HepG2 (cell line): ENCODE measurements around the gene SEC62. TPM values are rescaled to one million over a fixed set of nuclear protein-coding genes. Genes with fewer than 3 reads are reported as not detected.
A peak's percentile ranks its signal among the peaks of the same experiment; 100 is the strongest.

Experiments
- ARID5B ChIP-seq: IDR thresholded peaks from 2 replicates; pipeline ENCODE4 v1.4.0; 2020; ENCODE audit warnings: mild to moderate bottlenecking, missing genetic modification reagents
- CENPX ChIP-seq: sonication (generic); formaldehyde crosslinking; IDR thresholded peaks from 2 replicates; pipeline ENCODE4 v1.9.0; 2021; ENCODE audit warnings: mild to moderate bottlenecking, missing genetic modification reagents, moderate library complexity
- DPF2 ChIP-seq: sonication (generic); formaldehyde crosslinking; IDR thresholded peaks from 2 replicates; pipeline ENCODE4 v1.4.0; 2020; ENCODE audit warnings: mild to moderate bottlenecking, low read depth, missing genetic modification reagents, borderline replicate concordance
- FOXC1 ChIP-seq: sonication (generic); formaldehyde crosslinking; IDR thresholded peaks from 2 replicates; pipeline ENCODE4 v1.8.0; 2022; ENCODE audit warnings: mild to moderate bottlenecking, missing genetic modification reagents, borderline replicate concordance
- HMG20A ChIP-seq: IDR thresholded peaks from 2 replicates; pipeline ENCODE4 v1.6.1; 2016; ENCODE audit warnings: borderline replicate concordance
- HNF4A ChIP-seq: sonication (generic); formaldehyde crosslinking; IDR thresholded peaks from 2 replicates; pipeline ENCODE4 v1.4.0; 2020; ENCODE audit warnings: missing genetic modification reagents
- JUNB ChIP-seq: sonication (generic); formaldehyde crosslinking; IDR thresholded peaks from 2 replicates; pipeline ENCODE4 v1.8.0; 2022; ENCODE audit warnings: missing genetic modification reagents, mild to moderate bottlenecking, borderline replicate concordance
- MEIS2 ChIP-seq: sonication (generic); formaldehyde crosslinking; IDR thresholded peaks from 2 replicates; pipeline ENCODE4 v1.9.0; 2021; ENCODE audit warnings: mild to moderate bottlenecking, missing genetic modification reagents
- MTF1 ChIP-seq: sonication (generic); formaldehyde crosslinking; IDR thresholded peaks from 2 replicates; pipeline ENCODE4 v1.5.0; 2020; ENCODE audit warnings: missing genetic modification reagents
- TARDBP ChIP-seq: sonication (generic); formaldehyde crosslinking; IDR thresholded peaks from 2 replicates; pipeline ENCODE4 v1.8.0; 2022; ENCODE audit warnings: mild to moderate bottlenecking, missing genetic modification reagents
- ZNF20 ChIP-seq: sonication (generic); formaldehyde crosslinking; IDR thresholded peaks from 2 replicates; pipeline ENCODE4 v1.4.0; 2020; ENCODE audit warnings: mild to moderate bottlenecking, moderate library complexity, missing genetic modification reagents
- ZNF207 ChIP-seq: fragments of 450-650 bp; IDR thresholded peaks from 2 replicates; pipeline ENCODE4 v1.6.1; 2016; ENCODE audit warnings: antibody characterized with exemption, borderline replicate concordance
- ZNF333 ChIP-seq: sonication (generic); formaldehyde crosslinking; IDR thresholded peaks from 2 replicates; pipeline ENCODE4 v1.4.0; 2020; ENCODE audit warnings: mild to moderate bottlenecking, missing genetic modification reagents, borderline replicate concordance
- ZNF616 ChIP-seq: sonication (generic); formaldehyde crosslinking; IDR thresholded peaks from 2 replicates; pipeline ENCODE4 v1.5.0; 2020; ENCODE audit warnings: low read depth, mild to moderate bottlenecking, missing genetic modification reagents
- ZNF644 ChIP-seq: IDR thresholded peaks from 2 replicates; pipeline ENCODE4 v1.6.1; 2016; ENCODE audit warnings: low read depth
- ZNF713 ChIP-seq: sonication (generic); formaldehyde crosslinking; IDR thresholded peaks from 2 replicates; pipeline ENCODE4 v1.4.0; 2020; ENCODE audit warnings: mild to moderate bottlenecking, missing genetic modification reagents
- polyA plus RNA-seq, 8 experiments: library from polyadenylated mRNA; depleted of rRNA in 3 of 8; stranded (reverse) in 7 of 8; unstranded in 1 of 8; fragments of >200 nt; fragmentation: Illumina TruSeq in 4 of 8; extraction: Trizol in 4 of 8; gene quantifications; 2 replicates each; pipeline versions ENCODE4 v1.2.1 to v1.2.3, GENCODE V29; 2011 to 2016; ENCODE audit warnings: low read depth in 4 of 8, missing spikeins in 1 of 8, mixed read lengths in 1 of 8; ENCODE audit not compliant: insufficient read depth in 1 of 8
- total RNA-seq, 5 experiments: library from RNA; depleted of rRNA; stranded (reverse); fragments of >200 nt; fragmentation: Illumina TruSeq; extraction: Trizol; gene quantifications; 2 replicates each; pipeline ENCODE4 v1.2.3, GENCODE V29; 2016; ENCODE audit warnings: low read depth in 1 of 5
- TF ChIP-seq, protein P1 (sequence below): sonication (generic); formaldehyde crosslinking; conservative IDR thresholded peaks from 2 replicates; pipeline ENCODE4 v1.4.0; 2020; ENCODE audit warnings: missing genetic modification reagents
- TF ChIP-seq, protein P2 (sequence below): sonication (generic); formaldehyde crosslinking; IDR thresholded peaks from 2 replicates; pipeline ENCODE4 v1.4.0; 2020; ENCODE audit warnings: mild to moderate bottlenecking, missing genetic modification reagents
- TF ChIP-seq, protein P3 (sequence below): sonication (generic); formaldehyde crosslinking; IDR thresholded peaks from 2 replicates; pipeline ENCODE4 v1.5.0; 2020; ENCODE audit warnings: mild to moderate bottlenecking, missing genetic modification reagents, moderate library complexity

Gene SEC62
- total and polyA plus RNA-seq, 2 of the 13 experiments (the other 11 are each of a cell fraction or from before 2014, with no cell fraction given) = 54.0 to 68.7 TPM

- no peak for TF ChIP-seq ZNF713 (CRISPR knock-in tag)
- peak; percentile 85 for TF ChIP-seq HNF4A (CRISPR knock-in tag)
- peak; percentile 50; the same call in 1 of the 2 replicates for TF ChIP-seq ARID5B
- TF ChIP-seq CENPX (CRISPR knock-in tag) = no peak
- TF ChIP-seq, protein P1, sequence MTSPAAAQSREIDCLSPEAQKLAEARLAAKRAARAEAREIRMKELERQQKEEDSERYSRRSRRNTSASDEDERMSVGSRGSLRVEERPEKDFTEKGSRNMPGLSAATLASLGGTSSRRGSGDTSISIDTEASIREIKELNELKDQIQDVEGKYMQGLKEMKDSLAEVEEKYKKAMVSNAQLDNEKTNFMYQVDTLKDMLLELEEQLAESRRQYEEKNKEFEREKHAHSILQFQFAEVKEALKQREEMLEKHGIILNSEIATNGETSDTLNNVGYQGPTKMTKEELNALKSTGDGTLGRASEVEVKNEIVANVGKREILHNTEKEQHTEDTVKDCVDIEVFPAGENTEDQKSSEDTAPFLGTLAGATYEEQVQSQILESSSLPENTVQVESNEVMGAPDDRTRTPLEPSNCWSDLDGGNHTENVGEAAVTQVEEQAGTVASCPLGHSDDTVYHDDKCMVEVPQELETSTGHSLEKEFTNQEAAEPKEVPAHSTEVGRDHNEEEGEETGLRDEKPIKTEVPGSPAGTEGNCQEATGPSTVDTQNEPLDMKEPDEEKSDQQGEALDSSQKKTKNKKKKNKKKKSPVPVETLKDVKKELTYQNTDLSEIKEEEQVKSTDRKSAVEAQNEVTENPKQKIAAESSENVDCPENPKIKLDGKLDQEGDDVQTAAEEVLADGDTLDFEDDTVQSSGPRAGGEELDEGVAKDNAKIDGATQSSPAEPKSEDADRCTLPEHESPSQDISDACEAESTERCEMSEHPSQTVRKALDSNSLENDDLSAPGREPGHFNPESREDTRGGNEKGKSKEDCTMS = no peak
- TF ChIP-seq ZNF333 (CRISPR knock-in tag) = no peak
- no peak for TF ChIP-seq MTF1 (CRISPR knock-in tag)
- no peak for TF ChIP-seq DPF2
- TF ChIP-seq ZNF207 = no peak
- no peak for TF ChIP-seq TARDBP
- TF ChIP-seq ZNF644 (CRISPR knock-in tag) = 0 out of 2 replicates have a peak, but pooled peaks have one; percentile 58
- no peak for TF ChIP-seq MEIS2 (CRISPR knock-in tag)
- TF ChIP-seq ZNF616 (CRISPR knock-in tag) = no peak
- TF ChIP-seq, protein P2, sequence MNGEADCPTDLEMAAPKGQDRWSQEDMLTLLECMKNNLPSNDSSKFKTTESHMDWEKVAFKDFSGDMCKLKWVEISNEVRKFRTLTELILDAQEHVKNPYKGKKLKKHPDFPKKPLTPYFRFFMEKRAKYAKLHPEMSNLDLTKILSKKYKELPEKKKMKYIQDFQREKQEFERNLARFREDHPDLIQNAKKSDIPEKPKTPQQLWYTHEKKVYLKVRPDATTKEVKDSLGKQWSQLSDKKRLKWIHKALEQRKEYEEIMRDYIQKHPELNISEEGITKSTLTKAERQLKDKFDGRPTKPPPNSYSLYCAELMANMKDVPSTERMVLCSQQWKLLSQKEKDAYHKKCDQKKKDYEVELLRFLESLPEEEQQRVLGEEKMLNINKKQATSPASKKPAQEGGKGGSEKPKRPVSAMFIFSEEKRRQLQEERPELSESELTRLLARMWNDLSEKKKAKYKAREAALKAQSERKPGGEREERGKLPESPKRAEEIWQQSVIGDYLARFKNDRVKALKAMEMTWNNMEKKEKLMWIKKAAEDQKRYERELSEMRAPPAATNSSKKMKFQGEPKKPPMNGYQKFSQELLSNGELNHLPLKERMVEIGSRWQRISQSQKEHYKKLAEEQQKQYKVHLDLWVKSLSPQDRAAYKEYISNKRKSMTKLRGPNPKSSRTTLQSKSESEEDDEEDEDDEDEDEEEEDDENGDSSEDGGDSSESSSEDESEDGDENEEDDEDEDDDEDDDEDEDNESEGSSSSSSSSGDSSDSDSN = no peak
- no peak for TF ChIP-seq FOXC1 (CRISPR knock-in tag)
- TF ChIP-seq JUNB = no peak
- TF ChIP-seq, protein P3, sequence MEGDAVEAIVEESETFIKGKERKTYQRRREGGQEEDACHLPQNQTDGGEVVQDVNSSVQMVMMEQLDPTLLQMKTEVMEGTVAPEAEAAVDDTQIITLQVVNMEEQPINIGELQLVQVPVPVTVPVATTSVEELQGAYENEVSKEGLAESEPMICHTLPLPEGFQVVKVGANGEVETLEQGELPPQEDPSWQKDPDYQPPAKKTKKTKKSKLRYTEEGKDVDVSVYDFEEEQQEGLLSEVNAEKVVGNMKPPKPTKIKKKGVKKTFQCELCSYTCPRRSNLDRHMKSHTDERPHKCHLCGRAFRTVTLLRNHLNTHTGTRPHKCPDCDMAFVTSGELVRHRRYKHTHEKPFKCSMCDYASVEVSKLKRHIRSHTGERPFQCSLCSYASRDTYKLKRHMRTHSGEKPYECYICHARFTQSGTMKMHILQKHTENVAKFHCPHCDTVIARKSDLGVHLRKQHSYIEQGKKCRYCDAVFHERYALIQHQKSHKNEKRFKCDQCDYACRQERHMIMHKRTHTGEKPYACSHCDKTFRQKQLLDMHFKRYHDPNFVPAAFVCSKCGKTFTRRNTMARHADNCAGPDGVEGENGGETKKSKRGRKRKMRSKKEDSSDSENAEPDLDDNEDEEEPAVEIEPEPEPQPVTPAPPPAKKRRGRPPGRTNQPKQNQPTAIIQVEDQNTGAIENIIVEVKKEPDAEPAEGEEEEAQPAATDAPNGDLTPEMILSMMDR = no peak
- TF ChIP-seq ZNF20 (CRISPR knock-in tag) = no peak
- TF ChIP-seq HMG20A = peak; percentile 66; the same call in 1 of the 2 replicates
Observed at GRCh38 chr3:170023165-170023564, 56.6 kb downstream of the SEC62 start (continued).
